ENCODE results near the gene PNMA1.

- no peak for TF ChIP-seq POLR2A (IDR thresholded peaks at IDR 0.05)
- no peak for TF ChIP-seq CTCF (IDR thresholded peaks at IDR 0.05)
These were observed 1.5 kb downstream of the PNMA1 start for GRCh38 chr14:73712540-73713180.

Data from right lobe of liver (tissue), 4 donors.